H1 (cell line): Measurements from ENCODE around the gene BRD7. TPM values are rescaled to one million over a fixed set of nuclear protein-coding genes. Genes with fewer than 3 reads are reported as not detected.

ENCODE experiments used
- GTF2F1 ChIP-seq: IDR thresholded peaks from 2 replicates; pipeline ENCODE4 v1.6.1; 2012; ENCODE audit warnings: low read depth, low read length, improper control_type of control experiment, borderline replicate concordance
- POLR2A ChIP-seq, 2 experiments: IDR thresholded peaks; 1 replicate in 1 of 2; 2 replicates in 1 of 2; pipeline ENCODE4 v1.6.1; 2011; ENCODE audit warnings: low read depth in 2 of 2, low read length in 2 of 2, mild to moderate bottlenecking in 2 of 2; ENCODE audit errors: control extremely low read depth in 1 of 2
- SIRT6 ChIP-seq: IDR thresholded peaks from one replicate; pipeline ENCODE4 v1.7.1; 2012; ENCODE audit warnings: low read length, inconsistent platforms
- SP2 ChIP-seq: IDR thresholded peaks from 2 replicates; pipeline ENCODE4 v1.6.1; 2012; ENCODE audit warnings: mild to moderate bottlenecking, low read length, inconsistent platforms
- ZNF274 ChIP-seq: IDR thresholded peaks from 2 replicates; pipeline ENCODE4 v1.7.0; 2012; ENCODE audit warnings: low read length, borderline replicate concordance; ENCODE audit errors: extremely low read depth
- polyA plus RNA-seq, 7 experiments: library from polyadenylated mRNA; depleted of rRNA in 3 of 7; stranded (reverse) in 5 of 7; unstranded in 2 of 7; fragments of >200 nt in 5 of 7; fragments of 200-250 nt in 2 of 7; gene quantifications; 1 replicate in 5 of 7; 2 replicates in 1 of 7; 4 replicates in 1 of 7; pipeline versions ENCODE4 v1.2.1 to v1.2.3, GENCODE V29; 2011 to 2013; ENCODE audit warnings: missing spikeins in 2 of 7, mixed read lengths in 2 of 7
- total RNA-seq: library from RNA; stranded (reverse); fragmentation: NEBNext Ultra II Directional; extraction: Animal tissue kit (Norgen Biotek cat#: 25700); gene quantifications from 2 replicates; pipeline ENCODE4 v1.2.1, GENCODE V29; 2021

BRD7 gene
- total and polyA plus RNA-seq, 2 of the 8 experiments (the other 6 are each of a cell fraction or from before 2014, with no cell fraction given) = 42.5 to 120 TPM

DNA sequence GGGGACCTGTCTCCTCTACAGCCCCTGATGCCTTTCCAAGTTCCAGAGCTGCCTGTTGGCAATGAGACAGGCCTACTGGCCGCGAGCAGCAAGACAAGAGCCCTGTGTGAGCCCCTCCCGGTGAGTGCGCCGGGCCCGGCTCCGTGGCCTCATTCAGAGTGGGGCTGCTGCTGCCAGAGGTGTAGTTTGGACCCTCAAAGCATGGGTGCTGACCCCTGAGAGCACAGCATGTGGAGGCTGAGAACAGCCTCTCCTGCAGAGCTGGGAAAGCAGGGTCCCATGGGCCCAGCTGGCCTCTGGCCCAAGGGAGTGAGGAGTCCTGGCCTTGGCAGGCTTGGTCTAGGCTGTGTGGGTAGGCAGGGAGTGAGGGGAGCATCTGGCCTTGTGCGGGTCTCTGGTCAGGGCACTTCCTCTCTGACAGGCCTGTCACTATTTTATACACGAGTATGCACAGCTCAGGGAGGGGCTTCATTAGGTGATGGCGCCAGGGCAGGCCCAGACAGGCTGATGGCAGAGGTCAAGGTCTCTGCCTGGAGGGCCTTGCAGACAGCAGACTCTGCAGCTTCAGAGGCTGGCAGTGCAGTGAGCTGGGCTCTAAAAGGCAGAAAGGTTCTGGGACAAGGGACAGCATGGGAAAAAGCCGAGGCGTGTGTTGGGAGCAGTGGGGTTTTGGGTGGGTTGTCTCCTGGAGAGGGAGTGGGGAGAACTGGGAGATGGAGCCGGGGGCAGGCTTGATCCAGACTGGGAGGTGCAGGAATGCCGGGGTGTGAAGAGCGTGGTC lies 59.1 kb downstream of the BRD7 start (continued):
- no peak for TF ChIP-seq GTF2F1
- no peak for TF ChIP-seq SIRT6
- no peak for TF ChIP-seq ZNF274
- no peak for TF ChIP-seq SP2
- no peak for TF ChIP-seq POLR2A (IDR thresholded peaks at IDR 0.05; ENCODE audit: control extremely low read depth in 1 of 2, low read depth in 2 of 2, low read length in 2 of 2)
